Right lobe of liver (tissue), 6 donors: ENCODE measurements around the gene PRDM16. TPM values are rescaled to one million over a fixed set of nuclear protein-coding genes. Genes with fewer than 3 reads are reported as not detected.

Experiments used
- ATAC-seq, 4 donors: fragments of 200-7000 bp; cut with Tn5 transposase; one replicate each; pipeline ENCODE4 v1.9.1; 2020; ENCODE audit warnings: mild to moderate bottlenecking in 4 of 4, moderate library complexity in 4 of 4
- DNase-seq, 3 donors: peaks; one replicate each; pipeline ENCODE4 v3.0.0-alpha.2; 2020
- H3K27ac ChIP-seq, 3 donors: fragments of 200-600 bp; one replicate each; pipeline ENCODE4 v1.8.0; 2022
- H3K27me3 ChIP-seq, 2 donors: fragments of 200-600 bp; one replicate each; pipeline ENCODE4 v1.8.0; 2022
- H3K36me3 ChIP-seq, 4 donors: fragments of 200-600 bp; sonication (generic) in 1 of 4; one replicate each; pipeline versions ENCODE4 v1.5.1 to v1.8.0; 2017 to 2022; ENCODE audit warnings: control low read depth in 1 of 4
- H3K4me1 ChIP-seq, 4 donors: fragments of 200-600 bp; sonication (generic) in 1 of 4; one replicate each; pipeline versions ENCODE4 v1.5.1 to v1.8.0; 2017 to 2022; ENCODE audit warnings: control low read depth in 1 of 4
- H3K4me3 ChIP-seq, 3 donors: fragments of 200-600 bp; one replicate each; pipeline ENCODE4 v1.8.0; 2022
- H3K9me3 ChIP-seq, 4 donors: fragments of 200-600 bp; sonication (generic) in 1 of 4; one replicate each; pipeline versions ENCODE4 v1.5.1 to v1.8.0; 2017 to 2022; ENCODE audit warnings: control low read depth in 1 of 4
- POLR2A ChIP-seq: fragments of 450-650 bp; IDR thresholded peaks from one replicate; pipeline ENCODE4 v1.6.1; 2017; ENCODE audit warnings: antibody characterized with exemption, mild to moderate bottlenecking
- whole genome bisulfite sequencing: methylation state at CpG from one replicate; pipeline ENCODE4 v1.1.6; 2018; ENCODE audit warnings: low coverage, low lambda C conversion rate; ENCODE audit not compliant: insufficient coverage; ENCODE audit errors: missing lambda C conversion rate; 5-methylcytosine and 5-hydroxymethylcytosine counted together
- intact Hi-C, 2 donors: fragments of 100-400 bp; cut with DNase I; formaldehyde crosslinking; loops; one replicate each; pipeline versions ENCODE4 v1.11.2 to v1.14.1; 2022
- total RNA-seq, 6 experiments: library from RNA; depleted of rRNA in 2 of 6; stranded (reverse); fragments of >200 nt in 2 of 6; fragmentation: NEBNext Ultra II Directional in 3 of 6; extraction: Animal tissue kit (Norgen Biotek cat#: 25700) in 3 of 6; gene quantifications; one replicate each; pipeline versions ENCODE4 v1.1.0 to v1.2.4, GENCODE V29; 2016 to 2023
- TF ChIP-seq, protein P1 (sequence below), 4 donors: fragments of 200-600 bp in 3 of 4; fragments of 450-650 bp in 1 of 4; IDR thresholded peaks; one replicate each; pipeline versions ENCODE4 v1.5.1 to v1.8.0; 2016 to 2022; ENCODE audit warnings: antibody characterized with exemption in 4 of 4, mild to moderate bottlenecking in 2 of 4
- donor health status: DM: no; HTN: yes; CAD: no.
- donor health status: DM: no; HTN: no; CAD: no.
- donor health status: DM: no; HTN: no; CAD: no.
- donor health status: DM: no; HTN: yes; CAD: no.
- donor health status: DM: no; HTN: yes; CAD: no.

Gene PRDM16
- total RNA-seq, 6 experiments from 2014 or later = 0.06 to 0.75 (median 0.28) TPM

DNA sequence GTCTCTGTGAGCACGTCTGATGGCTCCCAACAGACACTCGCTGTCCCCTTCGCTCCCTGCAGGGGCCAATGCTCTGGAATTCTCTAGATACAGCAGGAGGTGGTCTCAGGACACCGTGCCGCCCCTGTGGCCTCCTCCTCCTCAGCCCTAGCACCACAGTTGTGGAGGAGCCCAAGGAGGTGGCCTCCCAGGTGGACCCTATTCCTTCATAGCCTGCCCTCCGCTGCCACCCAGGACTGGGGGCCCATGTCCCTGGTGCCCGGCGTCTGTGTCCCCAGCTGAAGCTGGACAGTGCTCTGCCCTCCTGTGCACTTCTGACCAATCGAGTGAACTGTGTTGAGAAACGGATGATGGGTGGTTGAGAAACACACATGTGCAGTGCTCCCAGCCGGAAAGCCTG, 235.7 kb downstream of the PRDM16 start:
- WGBS = 70% methylated on average over 2 of the region's 11 CpGs

DNA sequence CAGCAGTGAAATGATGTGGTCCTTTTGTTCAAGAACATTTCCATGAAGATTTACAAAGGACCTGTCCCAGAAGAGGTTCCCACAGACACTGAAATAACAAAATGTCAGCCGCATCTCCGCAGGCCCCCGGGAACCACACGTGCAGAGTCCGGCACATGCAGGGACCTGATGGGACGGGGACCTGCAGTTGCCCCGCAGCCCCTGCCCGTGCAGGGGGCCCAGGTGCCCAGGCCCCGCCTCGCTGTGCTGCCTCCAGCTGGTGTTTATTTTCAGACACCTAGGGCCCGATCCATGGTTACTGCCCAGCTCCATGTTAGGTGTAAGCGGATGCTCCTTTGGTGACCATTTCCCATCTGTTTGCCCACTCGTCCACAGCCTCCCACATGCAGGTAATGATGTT, 236.2 kb downstream of the PRDM16 start:
- Histone ChIP-seq H3K27ac (no peak overlapping the region), H3K4me3 (no peak overlapping the region), H3K27me3 (no peaks in the 10 kb centered on the region), H3K36me3 (no peaks in the 10 kb centered on the region), H3K9me3 (no peaks in the 10 kb centered on the region), H3K4me1 (no peaks in the 10 kb centered on the region)
- TF ChIP-seq, protein P1, sequence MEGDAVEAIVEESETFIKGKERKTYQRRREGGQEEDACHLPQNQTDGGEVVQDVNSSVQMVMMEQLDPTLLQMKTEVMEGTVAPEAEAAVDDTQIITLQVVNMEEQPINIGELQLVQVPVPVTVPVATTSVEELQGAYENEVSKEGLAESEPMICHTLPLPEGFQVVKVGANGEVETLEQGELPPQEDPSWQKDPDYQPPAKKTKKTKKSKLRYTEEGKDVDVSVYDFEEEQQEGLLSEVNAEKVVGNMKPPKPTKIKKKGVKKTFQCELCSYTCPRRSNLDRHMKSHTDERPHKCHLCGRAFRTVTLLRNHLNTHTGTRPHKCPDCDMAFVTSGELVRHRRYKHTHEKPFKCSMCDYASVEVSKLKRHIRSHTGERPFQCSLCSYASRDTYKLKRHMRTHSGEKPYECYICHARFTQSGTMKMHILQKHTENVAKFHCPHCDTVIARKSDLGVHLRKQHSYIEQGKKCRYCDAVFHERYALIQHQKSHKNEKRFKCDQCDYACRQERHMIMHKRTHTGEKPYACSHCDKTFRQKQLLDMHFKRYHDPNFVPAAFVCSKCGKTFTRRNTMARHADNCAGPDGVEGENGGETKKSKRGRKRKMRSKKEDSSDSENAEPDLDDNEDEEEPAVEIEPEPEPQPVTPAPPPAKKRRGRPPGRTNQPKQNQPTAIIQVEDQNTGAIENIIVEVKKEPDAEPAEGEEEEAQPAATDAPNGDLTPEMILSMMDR (IDR thresholded peaks at IDR 0.05) = no peak
- DNase-seq (no peak), ATAC-seq (no peak)
- intact Hi-C loops = no loop called here
- 72% methylated on average over 3 of the region's 13 CpGs for WGBS

More for the DNA sequence above, 235.7 kb downstream of the PRDM16 start:
- H3K27me3 ChIP-seq = no peaks in the 10 kb centered on the region
- DNase-seq = no peak
- no peak overlapping the region for H3K4me3 ChIP-seq
- no peaks in the 10 kb centered on the region for H3K4me1 ChIP-seq
- H3K27ac ChIP-seq = no peak overlapping the region
- H3K9me3 ChIP-seq = no peaks in the 10 kb centered on the region
- TF ChIP-seq, protein P1 (IDR thresholded peaks at IDR 0.05) = no peak
- TF ChIP-seq POLR2A = no peak
- no peaks in the 10 kb centered on the region for H3K36me3 ChIP-seq
- ATAC-seq = no peak
- intact Hi-C loops = no loop called here

DNA sequence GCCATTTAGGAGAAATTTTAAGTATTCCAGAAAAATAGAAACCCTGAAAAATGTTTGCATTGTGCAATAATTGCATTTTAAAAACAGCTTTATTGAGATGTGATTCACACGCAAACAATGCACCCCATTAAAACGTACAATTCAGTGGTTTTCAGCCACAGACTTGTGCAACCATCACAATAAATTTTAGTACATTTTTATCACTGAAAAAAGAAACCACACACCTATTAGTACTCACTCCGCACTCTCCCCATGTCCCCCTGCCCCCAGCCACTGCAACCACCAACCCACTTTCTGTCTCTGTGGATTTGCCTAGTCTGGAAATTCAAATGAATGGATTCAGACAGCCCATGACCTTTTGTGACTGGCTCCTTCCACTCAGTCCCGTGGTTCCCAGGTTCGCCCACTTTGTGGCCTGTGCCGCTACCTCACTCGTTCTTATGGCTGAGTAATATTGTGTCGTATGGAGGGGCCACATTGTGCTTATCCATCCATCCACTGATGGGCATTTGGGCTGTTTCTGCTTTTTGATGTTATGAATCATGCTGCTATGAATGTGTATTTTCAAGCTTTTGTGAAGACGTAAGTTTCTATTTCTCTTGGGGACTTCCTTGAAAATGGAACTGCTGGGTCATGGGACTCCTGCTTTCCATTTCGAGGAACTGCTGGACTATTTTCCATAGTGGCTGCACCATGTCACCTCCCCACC, 237.7 kb downstream of the PRDM16 start:
- Histone ChIP-seq H3K4me3 (no peak overlapping the region), H3K27ac (no peak overlapping the region), H3K4me1 (no peaks in the 10 kb centered on the region), H3K9me3 (no peaks in the 10 kb centered on the region), H3K27me3 (no peaks in the 10 kb centered on the region), H3K36me3 (no peaks in the 10 kb centered on the region)
- DNase-seq (no peak), ATAC-seq (no peak)
- WGBS = 50% methylated on average over 8 of the region's 10 CpGs
- TF ChIP-seq, protein P1 (IDR thresholded peaks at IDR 0.05) = no peak
- TF ChIP-seq POLR2A = no peak
- intact Hi-C loops = no loop called here

DNA sequence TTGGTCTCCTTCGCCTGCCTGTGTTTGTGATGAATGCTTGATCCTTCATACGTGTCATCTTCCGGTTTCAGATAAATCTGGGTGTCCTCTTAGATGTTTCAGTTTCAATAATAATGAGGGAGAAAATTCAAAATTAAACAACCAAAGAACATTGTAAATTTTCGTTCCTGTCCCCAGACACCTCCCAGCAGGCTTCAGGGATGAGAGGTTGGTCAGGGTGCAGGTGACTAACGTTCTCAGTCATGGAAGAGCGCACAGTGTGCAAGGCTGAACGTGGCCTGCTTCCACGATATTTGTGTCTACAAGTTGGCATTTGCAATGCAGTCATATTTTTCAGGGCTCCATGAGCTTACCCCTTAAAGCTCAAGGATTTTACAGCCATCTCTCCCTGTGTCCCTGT, 238.4 kb downstream of the PRDM16 start:
- H3K27ac ChIP-seq = no peak overlapping the region
- ATAC-seq (no peak), DNase-seq (no peak)
- H3K36me3 ChIP-seq = no peaks in the 10 kb centered on the region
- WGBS = 72% methylated on average over 8 of the region's 8 CpGs
- no peaks in the 10 kb centered on the region for H3K9me3 ChIP-seq
- H3K4me1 ChIP-seq = no peaks in the 10 kb centered on the region
- no peak for TF ChIP-seq POLR2A
- TF ChIP-seq, protein P1 (IDR thresholded peaks at IDR 0.05) = no peak
- H3K27me3 ChIP-seq = no peaks in the 10 kb centered on the region
- no peak overlapping the region for H3K4me3 ChIP-seq
- intact Hi-C loops = no loop called here
